GM12878 (cell line): ENCODE measurements around the gene NDUFV3. TPM values are rescaled to one million over a fixed set of nuclear protein-coding genes. Genes with fewer than 3 reads are reported as not detected.

Experiments used
- ATAC-seq: fragments of 200-7000 bp; cut with Tn5 transposase; 3 replicates; pipeline ENCODE4 v1.9.1; 2020; ENCODE audit warnings: mild to moderate bottlenecking, moderate library complexity
- BruUV-seq: library from RNA; stranded (reverse); fragments of 400-500 nt; replicated peaks from 2 replicates; lab custom pipeline; 2021; lab: Mats Ljungman, UMichigan
- CTCF ChIA-PET: fragments of 300-600 bp; sonication (Branson Sonifier 250); formaldehyde crosslinking; extraction: SDS; loops from one replicate; lab custom pipeline; 2021; ENCODE audit warnings: inconsistent platforms; lab: Yijun Ruan, JAX
- POLR2A ChIA-PET: fragments of 350-600 bp; formaldehyde crosslinking; extraction: SDS; loops from one replicate; lab custom pipeline; 2021; ENCODE audit warnings: inconsistent platforms; lab: Charles Lee
- RAD21 ChIA-PET: fragments of 300-600 bp; sonication (Branson Sonifier 250); formaldehyde crosslinking; loops from one replicate; lab custom pipeline; 2023; ENCODE audit warnings: antibody characterized with exemption; ENCODE audit not compliant: unreplicated experiment; lab: Charles Lee
- SMC1A ChIA-PET: fragments of 300-600 bp; sonication (Branson Sonifier 250); formaldehyde crosslinking; loops from one replicate; lab custom pipeline; 2023; ENCODE audit not compliant: unreplicated experiment, uncharacterized antibody; lab: Charles Lee
- DNase-seq: peaks from one replicate; pipeline ENCODE4 v3.0.0-alpha.2; 2011; ENCODE audit warnings: low read depth, low spot score
- FAIRE-seq: peaks from 3 replicates; lab custom pipeline; 2011; peaks lifted over from hg19 to GRCh38; lab: Jason Lieb, UNC
- H2AFZ ChIP-seq: 2 replicates; pipeline ENCODE4 v1.6.0; 2011; ENCODE audit warnings: low read depth, low read length, control low read depth; ENCODE audit not compliant: control insufficient read depth
- H3K27ac ChIP-seq: 2 replicates; pipeline ENCODE4 v1.5.1; 2011; ENCODE audit warnings: control low read depth; ENCODE audit not compliant: control insufficient read depth, insufficient read depth
- H3K27me3 ChIP-seq, 2 experiments: replicated peaks in 1 of 2; 2 replicates each; pipeline versions ENCODE4 v1.6.0 to v1.6.1; 2011; ENCODE audit warnings: low read length in 1 of 2; ENCODE audit not compliant: control insufficient read depth in 2 of 2, insufficient read depth in 2 of 2
- H3K36me3 ChIP-seq, 2 experiments: 2 replicates each; pipeline ENCODE4 v1.5.1; 2011; ENCODE audit warnings: low read length in 1 of 2; ENCODE audit not compliant: control insufficient read depth in 2 of 2, insufficient read depth in 2 of 2
- H3K4me1 ChIP-seq: 2 replicates; pipeline ENCODE4 v1.6.1; 2011; ENCODE audit warnings: mild to moderate bottlenecking, low read length, moderate library complexity, mixed read lengths; ENCODE audit not compliant: control insufficient read depth, insufficient read depth
- H3K4me2 ChIP-seq: 2 replicates; pipeline ENCODE4 v1.6.0; 2011; ENCODE audit warnings: control low read depth; ENCODE audit not compliant: control insufficient read depth, insufficient read depth
- H3K4me3 ChIP-seq: fragments of 200-600 bp; sonication (generic); 2 replicates; pipeline ENCODE4 v1.5.1; 2016
- H3K79me2 ChIP-seq: 2 replicates; pipeline ENCODE4 v1.6.0; 2011; ENCODE audit warnings: low read length; ENCODE audit not compliant: control insufficient read depth, insufficient read depth
- H3K9ac ChIP-seq: 2 replicates; pipeline ENCODE4 v1.8.0; 2011; ENCODE audit warnings: low read length, control low read depth, mixed read lengths; ENCODE audit not compliant: control insufficient read depth, insufficient read depth
- H3K9me3 ChIP-seq: replicated peaks from 3 replicates; pipeline ENCODE4 v1.5.1; 2011; ENCODE audit warnings: mild to moderate bottlenecking, low read length; ENCODE audit not compliant: control insufficient read depth, insufficient read depth
- H4K20me1 ChIP-seq: 2 replicates; pipeline ENCODE4 v1.6.0; 2011; ENCODE audit not compliant: control insufficient read depth, insufficient read depth
- EED ChIP-seq: sonication (generic); IDR thresholded peaks from 2 replicates; pipeline ENCODE4 v1.6.1; 2016; ENCODE audit warnings: antibody characterized with exemption, low read depth
- PAX5 ChIP-seq: IDR thresholded peaks from 2 replicates; pipeline ENCODE4 v1.6.1; 2011; ENCODE audit warnings: low read depth, low read length, borderline replicate concordance
- POLR2A ChIP-seq: IDR thresholded peaks from 2 replicates; pipeline ENCODE4 v1.6.1; 2011; ENCODE audit warnings: low read depth, mild to moderate bottlenecking, low read length
- POLR2AphosphoS5 ChIP-seq: IDR thresholded peaks from 2 replicates; pipeline ENCODE4 v1.6.1; 2011; ENCODE audit warnings: mild to moderate bottlenecking, low read length, inconsistent platforms
- SMC3 ChIP-seq: IDR thresholded peaks from 2 replicates; pipeline ENCODE4 v1.6.1; 2011; ENCODE audit warnings: low read length, improper control_type of control experiment, borderline replicate concordance
- WGBS: methylation state at CpG from one replicate; pipeline ENCODE4 v1.1.6; 2016; ENCODE audit warnings: low lambda C conversion rate; ENCODE audit not compliant: insufficient replicate concordance, insufficient coverage; ENCODE audit errors: missing lambda C conversion rate; 5-methylcytosine and 5-hydroxymethylcytosine counted together
- in situ Hi-C: fragments of 300-500 bp; cut with MboI; formaldehyde crosslinking; loops from 9 replicates; pipeline ENCODE4 v1.14.3; 2018; ENCODE audit warnings: mixed read lengths
- intact Hi-C: fragments of 100-400 bp; cut with micrococcal nuclease; formaldehyde crosslinking; loops from one replicate; pipeline ENCODE4 v1.14.2; 2022; ENCODE audit not compliant: unreplicated experiment
- polyA plus RNA-seq, 11 experiments: library from polyadenylated mRNA; depleted of rRNA in 4 of 11; unstranded in 6 of 11; stranded (reverse) in 5 of 11; fragments of >200 nt; fragmentation: Nextera tagmentation in 4 of 11; fragmentation: Illumina TruSeq in 1 of 11; extraction: Ambion mirVana in 4 of 11; extraction: Trizol in 1 of 11; gene quantifications; 1 replicate in 1 of 11; 2 replicates in 10 of 11; pipeline versions ENCODE4 v1.2.1 to v1.2.3, GENCODE V29; 2011 to 2016; ENCODE audit warnings: inconsistent platforms in 2 of 11, missing spikeins in 2 of 11, low read depth in 1 of 11
- total RNA-seq, 4 experiments: library from RNA; depleted of rRNA in 3 of 4; stranded (reverse); fragments of >200 nt in 3 of 4; fragmentation: Illumina TruSeq in 1 of 4; extraction: Trizol in 1 of 4; gene quantifications; 2 replicates each; pipeline versions ENCODE4 v1.2.1 to v1.2.3, GENCODE V29; 2013 to 2021
- TF ChIP-seq, protein P1 (sequence below), 3 experiments: IDR thresholded peaks in 2 of 3; conservative IDR thresholded peaks in 1 of 3; 2 replicates each; pipeline ENCODE4 v1.5.1; 2011; ENCODE audit warnings: low read depth in 3 of 3, low read length in 3 of 3, mild to moderate bottlenecking in 3 of 3, control low read depth in 2 of 3, moderate library complexity in 2 of 3, inconsistent platforms in 1 of 3, mixed read lengths in 1 of 3; ENCODE audit not compliant: control insufficient read depth in 2 of 3, insufficient read depth in 1 of 3; ENCODE audit errors: extremely low read depth in 1 of 3

The NDUFV3 gene
- total and polyA plus RNA-seq, 10 of the 15 experiments (the other 5 are each of a cell fraction or from before 2014, with no cell fraction given): 7.0 to 44.7 (median 29.9) TPM

DNA sequence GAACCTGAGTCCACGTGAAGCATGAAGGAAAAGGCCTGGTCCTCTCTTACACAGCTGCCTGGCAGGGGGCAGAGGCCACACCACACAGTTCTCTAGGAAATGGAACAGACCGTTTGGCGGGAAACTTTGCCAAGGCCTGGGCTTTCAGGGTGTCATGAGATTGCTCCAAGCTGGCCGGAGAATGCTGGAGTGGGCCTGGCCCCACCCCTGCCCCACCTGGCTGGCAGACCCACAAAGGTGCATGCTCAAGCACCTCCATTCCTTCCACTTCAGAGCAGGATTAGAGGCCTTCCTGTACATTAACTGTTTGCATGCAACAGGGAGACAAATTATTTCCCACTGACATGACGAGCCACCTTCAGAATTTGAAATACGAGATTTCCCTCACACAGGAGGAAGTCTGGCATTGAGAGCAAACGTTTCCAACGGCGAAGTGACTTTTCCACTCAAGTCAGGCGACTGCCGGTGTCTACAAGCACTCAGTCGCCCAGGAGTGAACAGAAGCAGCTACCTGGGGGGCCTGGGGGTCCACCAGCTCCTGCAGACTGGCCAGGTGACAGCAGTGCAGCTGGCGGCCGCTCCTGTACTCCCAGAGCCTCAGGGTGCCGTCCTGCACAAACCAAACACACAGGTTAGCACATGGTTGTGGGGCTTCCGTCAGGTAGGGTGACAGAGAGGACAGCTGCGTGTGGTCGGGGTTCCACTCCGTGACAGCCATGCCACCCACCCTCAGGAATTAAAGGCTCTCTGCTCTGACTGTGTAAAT lies 37.8 kb upstream of the NDUFV3 start:
- POLR2A ChIA-PET: no interaction called here
- no peak for ATAC-seq
- TF ChIP-seq EED (no peak), PAX5 (no peak), SMC3 (no peak), POLR2AphosphoS5 (no peak), POLR2A (0 out of 2 replicates have a peak, but pooled peaks have one; percentile 5)
- TF ChIP-seq, protein P1, sequence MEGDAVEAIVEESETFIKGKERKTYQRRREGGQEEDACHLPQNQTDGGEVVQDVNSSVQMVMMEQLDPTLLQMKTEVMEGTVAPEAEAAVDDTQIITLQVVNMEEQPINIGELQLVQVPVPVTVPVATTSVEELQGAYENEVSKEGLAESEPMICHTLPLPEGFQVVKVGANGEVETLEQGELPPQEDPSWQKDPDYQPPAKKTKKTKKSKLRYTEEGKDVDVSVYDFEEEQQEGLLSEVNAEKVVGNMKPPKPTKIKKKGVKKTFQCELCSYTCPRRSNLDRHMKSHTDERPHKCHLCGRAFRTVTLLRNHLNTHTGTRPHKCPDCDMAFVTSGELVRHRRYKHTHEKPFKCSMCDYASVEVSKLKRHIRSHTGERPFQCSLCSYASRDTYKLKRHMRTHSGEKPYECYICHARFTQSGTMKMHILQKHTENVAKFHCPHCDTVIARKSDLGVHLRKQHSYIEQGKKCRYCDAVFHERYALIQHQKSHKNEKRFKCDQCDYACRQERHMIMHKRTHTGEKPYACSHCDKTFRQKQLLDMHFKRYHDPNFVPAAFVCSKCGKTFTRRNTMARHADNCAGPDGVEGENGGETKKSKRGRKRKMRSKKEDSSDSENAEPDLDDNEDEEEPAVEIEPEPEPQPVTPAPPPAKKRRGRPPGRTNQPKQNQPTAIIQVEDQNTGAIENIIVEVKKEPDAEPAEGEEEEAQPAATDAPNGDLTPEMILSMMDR (IDR thresholded peaks at IDR 0.05 in 2 of 3, conservative IDR thresholded peaks at IDR 0.05 in 1 of 3; ENCODE audit: control insufficient read depth in 2 of 3, extremely low read depth in 1 of 3, insufficient read depth in 1 of 3, low read depth in 3 of 3, low read length in 3 of 3): no peak
- H4K20me1 ChIP-seq: no peaks in the 10 kb centered on the region
- no peak overlapping the region for H3K4me2 ChIP-seq
- H3K36me3 ChIP-seq: peaks cover 34 to 68% of the 10 kb centered on the region in 2 experiments
- SMC1A ChIA-PET: no interaction called here
- H2AFZ ChIP-seq: no peak overlapping the region
- FAIRE-seq: no peak
- no peaks in the 10 kb centered on the region for H3K9me3 ChIP-seq
- DNase-seq: no peak
- RAD21 ChIA-PET: no interaction called here
- no peaks in the 10 kb centered on the region; the same call in 1 of the 2 replicates for H3K79me2 ChIP-seq
- H3K27ac ChIP-seq: no peak overlapping the region
- H3K9ac ChIP-seq: no peak overlapping the region
- H3K4me1 ChIP-seq: no peaks in the 10 kb centered on the region
- WGBS: 98% methylated on average over 19 of the region's 19 CpGs
- intact Hi-C loops: no loop called here
- in situ Hi-C loops: no loop called here
- H3K4me3 ChIP-seq: no peak overlapping the region
- CTCF ChIA-PET: interaction anchor here (1.4 kb wide), 1 partner anchor 262 kb away, joined by 4 read pairs; no protein-coding TSS in a partner anchor
- no TSS peak for BruUV-seq
- H3K27me3 ChIP-seq: no peaks in the 10 kb centered on the region
